HG03280 (cell line): Measurements from ENCODE around the gene ZNF483.
"Not testable (repeated sequence)": the region's sequence is repeated elsewhere in the genome, so short reads cannot be mapped to it uniquely, and the experiment has no call there.

ENCODE experiments used
- ATAC-seq: cut with Tn5 transposase; IDR thresholded peaks from one replicate; pipeline ENCODE4 v1.9.1; 2021; ENCODE audit warnings: mild to moderate bottlenecking, moderate library complexity; ENCODE audit not compliant: unreplicated experiment

Gene ZNF483

GRCh38 chr9:111610149-111610548, 85.2 kb downstream of the ZNF483 start:
- ATAC-seq, result no peak

- no peak for ATAC-seq
Measured at GRCh38 chr9:111610845-111611244, 85.9 kb downstream of the ZNF483 start.

- no peak for ATAC-seq
Measured at GRCh38 chr9:111613436-111614040, 88.6 kb downstream of the ZNF483 start.

- no peak for ATAC-seq
Measured at GRCh38 chr9:111615928-111616327, 90.9 kb downstream of the ZNF483 start.

- not testable (repeated sequence) for ATAC-seq
Measured at GRCh38 chr9:111617349-111617748, 92.4 kb downstream of the ZNF483 start.

GRCh38 chr9:111621895-111622480, 97.0 kb downstream of the ZNF483 start:
- ATAC-seq, result peak; percentile 70

GRCh38 chr9:111622626-111623025, 97.6 kb downstream of the ZNF483 start:
- ATAC-seq, result no peak
